T follicular helper cell (primary cell): ENCODE measurements around the gene WIPF1.
"Not testable (repeated sequence)": the region's sequence is repeated elsewhere in the genome, so short reads cannot be mapped to it uniquely, and the experiment has no call there.

Experiments
- DNase-seq: peaks from one replicate; pipeline ENCODE4 v3.0.0-alpha.2; 2020; ENCODE audit warnings: low read depth

WIPF1 gene

DNA sequence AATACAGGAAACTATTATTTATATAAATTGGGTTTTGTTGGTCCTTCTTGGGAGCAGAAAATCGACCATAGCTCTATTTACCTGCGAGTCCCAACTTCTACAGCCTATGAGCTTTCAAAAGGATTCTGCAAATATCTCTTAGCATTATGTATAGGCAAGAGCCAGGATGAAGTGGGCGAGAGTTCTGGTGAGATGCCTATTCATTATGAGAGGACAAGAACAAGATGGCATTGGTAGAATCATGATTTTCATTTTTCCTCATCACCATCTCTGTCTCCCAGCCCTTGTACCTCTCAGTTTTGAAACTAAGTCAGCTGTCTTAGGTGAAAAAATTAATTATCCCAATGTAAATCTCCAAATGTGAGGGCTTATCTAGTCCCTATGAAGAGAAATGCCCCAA, 25.0 kb downstream of the WIPF1 start:
- DNase-seq, result no peak

DNA sequence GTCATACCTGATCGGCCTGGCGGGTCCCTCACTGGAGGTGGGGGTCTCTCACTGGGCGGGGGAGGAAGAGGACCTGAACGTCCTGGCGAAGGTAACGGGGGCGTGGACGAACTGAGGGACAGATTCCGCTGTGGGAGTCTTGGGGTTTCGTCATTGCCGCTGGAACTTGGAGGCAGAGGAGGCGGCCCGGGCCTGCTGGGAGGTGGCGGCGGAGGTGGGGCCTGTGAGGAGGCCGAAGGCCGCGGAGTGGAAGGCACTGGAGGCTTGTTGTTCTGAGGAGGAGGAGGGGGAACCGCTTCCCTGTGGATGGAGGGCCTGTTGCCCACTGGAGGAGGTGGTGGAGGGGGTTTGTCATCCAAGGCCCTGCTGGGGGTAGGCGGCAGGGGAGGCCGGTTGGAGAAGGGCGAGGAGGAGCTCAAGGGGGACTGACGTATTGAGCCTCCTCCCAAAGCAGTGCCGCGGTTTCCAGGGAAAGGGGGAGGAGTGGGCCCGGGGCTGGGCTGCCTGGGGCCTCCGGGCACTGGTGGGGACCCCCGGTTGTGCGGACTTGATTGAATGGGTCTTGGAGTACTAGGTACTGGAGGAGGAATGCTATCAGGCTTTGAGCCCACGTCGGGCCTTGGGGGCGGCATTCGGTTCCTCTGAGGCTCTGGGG, 25.8 kb downstream of the WIPF1 start:
- no peak for DNase-seq

DNA sequence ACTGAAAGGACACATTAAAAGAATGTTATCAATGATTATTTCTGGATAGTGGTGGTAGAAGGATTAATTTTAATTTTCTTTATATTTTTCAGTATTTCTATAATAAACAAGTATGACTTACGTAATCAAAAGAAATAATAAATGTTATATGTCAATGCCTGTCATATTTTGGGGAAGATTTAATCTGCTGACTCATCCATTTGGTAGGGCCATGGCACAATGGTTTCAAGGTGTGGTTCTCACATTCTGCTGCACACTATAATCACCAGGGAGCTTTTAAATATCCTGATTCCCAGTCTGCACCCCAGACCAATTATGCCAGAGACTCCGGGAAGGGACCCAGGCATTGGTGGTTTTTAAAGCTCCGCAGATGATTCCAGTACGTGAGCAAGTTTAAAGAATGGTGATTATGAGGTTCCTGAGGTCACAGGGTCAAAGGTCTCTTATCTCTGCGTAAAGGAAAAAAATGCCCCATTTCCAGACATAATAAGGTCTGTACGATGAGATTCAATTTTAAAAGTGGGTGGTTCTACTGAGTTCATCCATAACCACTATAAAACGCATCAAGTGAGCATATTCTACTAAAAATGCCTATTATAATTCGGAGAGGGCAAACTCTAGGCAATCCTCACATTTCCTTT, 27.2 kb downstream of the WIPF1 start:
- no peak for DNase-seq

DNA sequence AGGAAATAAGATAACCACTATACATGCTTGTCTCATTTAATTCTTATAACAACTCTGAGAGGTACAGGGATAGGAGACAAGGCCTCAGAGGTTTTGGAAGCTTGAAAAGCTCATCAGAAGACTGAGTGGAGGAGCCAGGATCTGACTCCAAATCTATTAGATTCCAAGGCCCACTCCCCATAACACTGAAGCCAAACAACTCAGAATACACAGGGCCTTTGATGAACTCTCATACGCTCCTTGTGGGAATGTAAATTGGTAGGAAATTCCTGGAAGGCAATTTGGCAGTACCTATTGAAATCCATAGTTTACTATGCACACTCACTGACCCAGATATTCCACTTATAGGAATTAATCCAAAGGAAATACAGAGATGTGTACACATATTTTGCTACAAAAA, 27.9 kb downstream of the WIPF1 start:
- no peak for DNase-seq

DNA sequence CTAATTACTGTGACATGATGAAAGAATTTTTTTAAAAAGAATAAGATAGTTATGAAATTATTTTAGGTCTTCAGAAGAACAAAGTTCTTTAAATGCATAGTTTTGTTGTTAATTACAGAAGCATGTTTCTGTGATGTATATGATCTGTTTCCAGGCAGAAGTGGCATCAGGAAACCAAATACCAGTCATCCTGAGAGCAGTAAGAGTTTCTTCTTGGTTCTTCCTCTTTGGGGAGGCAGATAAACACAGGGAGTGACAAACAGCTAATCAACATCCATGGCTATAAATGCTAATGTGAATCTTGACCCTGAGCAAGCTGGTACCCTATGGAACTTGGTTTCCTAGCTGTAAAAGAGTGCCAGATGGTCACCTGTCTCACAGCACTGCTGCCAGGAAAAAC, 29.2 kb downstream of the WIPF1 start:
- DNase-seq, result no peak

DNA sequence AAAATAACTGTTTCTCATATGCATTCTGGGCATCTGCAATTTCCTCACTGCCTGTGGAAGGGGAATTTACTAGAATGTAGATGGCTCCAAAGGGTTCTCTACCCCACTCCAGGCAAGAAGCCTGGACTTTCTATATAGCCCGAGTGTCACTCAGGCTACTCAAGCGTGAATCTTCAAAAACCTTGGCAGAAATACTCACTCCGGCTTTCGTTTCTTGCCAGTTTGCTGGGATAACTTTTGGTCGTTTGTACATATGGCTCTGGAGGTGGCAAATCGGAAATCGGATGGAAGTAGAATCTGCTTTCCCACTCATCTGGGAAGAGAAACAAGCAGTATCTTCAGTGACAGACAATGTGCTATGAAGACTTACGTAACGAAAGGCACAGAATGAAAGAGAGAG, 30.7 kb downstream of the WIPF1 start:
- DNase-seq, result no peak

DNA sequence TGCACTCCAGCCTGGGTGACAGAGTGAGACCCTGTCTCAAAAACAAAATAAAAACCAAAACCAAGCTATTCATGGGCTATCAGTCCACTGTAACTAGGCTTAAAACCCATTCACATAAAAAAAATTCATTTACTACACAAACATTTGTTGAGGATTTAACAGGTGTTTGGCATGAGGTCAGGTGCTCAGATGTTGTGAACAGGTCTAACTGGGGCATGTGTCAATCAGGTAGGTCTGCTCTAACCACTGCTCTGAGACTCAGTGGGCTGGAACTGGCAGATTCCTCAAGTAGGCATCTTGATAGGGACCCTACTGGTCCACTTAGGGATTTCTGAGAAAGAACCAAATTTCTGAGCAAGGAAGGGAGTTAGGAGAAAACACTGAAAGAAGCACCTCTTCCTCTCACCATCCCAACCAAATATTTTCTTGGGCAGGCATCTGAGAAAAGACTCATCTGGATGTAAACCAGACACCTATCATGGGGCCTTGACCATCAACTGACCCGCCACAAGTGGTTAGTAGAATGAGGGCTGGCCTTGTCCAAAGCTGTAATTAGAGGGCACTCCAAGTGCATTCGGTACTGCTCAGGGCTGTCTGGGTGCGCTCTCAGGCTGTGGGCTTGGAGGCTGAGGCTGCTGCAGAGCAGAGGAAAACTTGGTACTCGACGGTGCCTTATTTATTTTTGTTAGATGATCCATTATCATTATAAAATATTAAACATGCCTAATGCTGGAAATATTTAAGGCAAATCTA, 33.9 kb downstream of the WIPF1 start:
- DNase-seq, result no peak

DNA sequence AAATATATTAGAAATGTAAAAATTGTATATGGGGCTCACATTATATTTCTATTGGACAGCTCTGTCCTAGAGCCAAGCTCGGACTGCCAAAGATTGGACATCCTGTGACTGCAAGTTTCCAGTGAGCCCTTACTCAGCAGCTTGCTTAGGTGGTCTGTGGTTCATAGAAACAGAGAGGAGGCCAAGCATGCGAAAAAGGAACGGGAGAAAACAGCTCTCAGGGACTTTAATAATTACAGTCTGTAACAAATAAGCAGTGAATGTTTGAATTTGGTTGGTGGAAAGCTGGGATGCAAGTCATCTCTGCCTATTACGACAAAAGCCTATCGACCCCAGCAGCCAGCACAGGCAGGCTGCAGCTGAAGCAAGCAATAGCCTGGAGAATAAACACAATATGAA, 35.6 kb downstream of the WIPF1 start:
- no peak for DNase-seq

DNA sequence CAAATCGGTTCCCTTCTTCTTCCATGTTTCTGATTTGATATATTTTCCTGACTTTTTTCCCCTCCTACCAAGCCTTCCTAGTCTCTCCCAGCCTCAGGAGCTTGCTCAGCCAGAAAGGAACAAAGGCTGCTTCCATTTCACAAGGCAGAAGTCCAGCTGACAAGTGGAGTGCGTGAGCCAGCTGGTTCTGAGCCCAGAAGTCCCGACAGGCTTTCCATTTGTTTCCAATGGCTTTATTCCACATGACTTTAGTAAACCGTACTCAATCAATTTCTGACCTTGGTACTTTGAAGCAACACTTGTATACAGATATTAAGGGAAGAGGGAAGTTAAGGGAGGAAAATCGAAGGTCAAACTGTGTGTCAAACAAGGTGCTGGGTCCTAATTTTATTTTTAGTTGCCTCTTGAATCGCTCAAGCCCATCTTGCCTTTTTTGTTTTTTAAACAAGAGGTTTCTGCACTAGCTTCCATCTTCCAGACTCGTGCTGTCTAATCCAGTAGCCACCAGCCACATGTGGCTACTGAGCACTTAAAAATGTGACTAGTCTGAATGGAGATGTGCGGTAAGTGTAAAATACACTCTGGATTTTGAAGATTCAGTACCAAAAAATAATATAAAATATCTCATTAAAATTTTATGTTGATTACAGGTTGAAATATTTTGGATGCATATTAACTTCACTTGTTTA, 36.2 kb downstream of the WIPF1 start:
- no peak for DNase-seq

DNA sequence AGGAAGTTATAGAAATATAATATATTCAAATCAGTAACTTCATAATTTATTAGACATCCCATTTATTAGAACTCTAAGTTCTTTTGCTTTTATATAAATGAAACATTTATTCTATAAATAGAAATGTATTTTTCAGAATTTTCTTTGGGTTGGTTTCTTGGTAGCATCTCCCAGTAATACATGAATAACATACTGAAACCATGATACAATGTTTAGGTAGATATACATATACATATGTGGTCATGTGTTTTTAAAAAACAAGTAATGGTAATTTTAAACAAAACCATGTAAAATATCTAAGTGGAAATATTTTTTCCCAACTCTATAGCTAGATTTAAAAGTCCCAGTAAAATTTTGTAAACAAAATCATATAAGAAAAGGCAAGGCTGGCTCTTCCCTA, 36.9 kb downstream of the WIPF1 start:
- no peak for DNase-seq

DNA sequence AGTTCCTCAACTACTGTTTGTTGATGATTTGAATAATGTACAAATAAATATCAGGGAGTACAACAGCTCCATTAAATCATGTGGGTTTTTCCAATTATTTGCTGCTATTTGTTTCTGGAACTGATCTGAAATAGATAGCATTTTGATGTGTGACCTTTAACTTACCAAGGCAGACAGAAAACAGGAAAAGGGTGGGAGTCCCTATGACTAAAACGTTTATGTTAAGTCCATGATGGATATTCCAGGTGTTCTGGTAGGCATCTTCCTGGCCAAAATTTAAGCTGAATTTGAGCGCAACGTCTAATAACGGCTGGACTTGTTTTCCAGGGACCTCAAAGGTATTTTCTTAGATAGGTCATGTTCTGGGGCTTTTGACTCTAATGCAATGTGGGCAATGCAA, 41.6 kb downstream of the WIPF1 start:
- DNase-seq, result no peak

DNA sequence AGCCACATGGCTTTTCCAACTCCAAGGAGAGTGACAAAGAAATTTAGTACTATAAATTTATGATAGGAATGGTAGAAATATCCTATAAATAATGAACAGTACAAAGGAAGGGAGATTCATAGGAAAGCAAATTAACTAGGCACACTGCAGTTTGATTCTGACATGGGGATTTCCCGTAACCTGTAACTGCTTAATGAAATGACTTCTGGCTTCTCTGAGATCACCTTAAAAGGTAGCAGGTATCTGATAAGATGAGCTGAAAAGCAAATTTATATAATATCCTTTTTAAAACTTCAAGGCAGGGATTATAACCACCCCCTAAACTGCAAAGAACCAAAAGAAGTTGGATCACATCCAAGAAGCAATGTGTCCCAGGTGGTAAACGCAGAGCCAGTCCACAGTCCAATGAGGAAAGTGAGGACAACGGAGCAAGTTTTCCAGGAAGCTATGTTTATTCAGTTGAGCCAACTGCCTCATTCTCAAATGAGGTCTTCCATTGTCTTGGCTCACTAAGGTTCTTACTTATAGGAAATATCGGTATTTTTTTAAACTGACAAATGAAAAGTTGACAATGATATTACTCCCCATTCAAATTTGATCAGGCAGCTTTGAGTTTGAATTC, 43.0 kb downstream of the WIPF1 start:
- no peak for DNase-seq

DNA sequence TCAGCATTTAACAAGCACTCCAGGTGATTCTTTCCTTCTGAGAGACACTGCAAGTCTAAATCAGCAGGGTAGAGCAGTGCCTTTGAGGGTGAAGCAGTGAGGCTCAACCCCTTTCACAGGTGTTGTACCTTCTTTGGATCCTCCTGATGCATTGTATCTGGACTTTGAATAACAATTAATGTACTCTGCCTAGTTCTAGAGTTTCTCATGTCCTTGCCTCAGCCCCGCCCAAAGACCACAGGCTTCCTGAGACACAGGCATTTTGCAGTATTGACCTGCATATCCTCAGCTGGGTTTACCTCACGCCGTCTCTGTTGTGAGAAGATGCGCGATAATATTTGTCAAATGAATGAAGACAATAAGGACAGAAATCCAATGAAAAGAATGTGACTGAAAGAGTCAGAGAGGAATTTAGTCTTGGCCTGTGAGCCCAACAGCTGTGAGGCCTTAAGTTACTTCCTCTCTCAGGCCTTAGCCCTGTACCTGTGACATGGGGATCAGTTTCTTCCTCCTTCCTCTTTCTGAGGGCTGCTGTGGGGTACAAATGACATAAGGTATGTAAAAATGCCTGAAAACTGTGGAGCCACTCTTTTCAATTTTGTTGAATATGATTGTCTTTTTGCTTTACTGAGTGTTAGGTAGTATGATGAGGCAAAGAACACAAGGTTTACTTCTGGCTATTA, 43.7 kb downstream of the WIPF1 start:
- DNase-seq, result no peak

DNA sequence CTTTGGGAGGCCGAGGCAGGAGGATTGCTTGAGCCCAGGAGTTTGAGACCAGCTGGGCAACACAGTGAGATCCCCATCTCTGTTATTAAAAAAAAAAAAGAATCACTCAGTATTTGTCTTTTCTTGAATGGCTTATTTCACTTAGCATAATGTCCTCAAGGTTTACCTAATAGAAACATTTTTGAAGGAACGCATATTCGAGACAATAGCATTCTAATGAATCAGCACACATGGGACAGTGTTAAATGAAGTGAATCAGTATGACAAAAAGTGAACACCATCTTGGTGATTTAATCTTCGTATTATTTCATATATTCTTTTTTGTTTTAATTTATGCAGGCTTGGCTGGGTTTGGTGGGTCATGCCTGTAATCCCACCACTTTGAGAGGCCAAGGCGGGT, 44.7 kb downstream of the WIPF1 start:
- DNase-seq, result no peak

DNA sequence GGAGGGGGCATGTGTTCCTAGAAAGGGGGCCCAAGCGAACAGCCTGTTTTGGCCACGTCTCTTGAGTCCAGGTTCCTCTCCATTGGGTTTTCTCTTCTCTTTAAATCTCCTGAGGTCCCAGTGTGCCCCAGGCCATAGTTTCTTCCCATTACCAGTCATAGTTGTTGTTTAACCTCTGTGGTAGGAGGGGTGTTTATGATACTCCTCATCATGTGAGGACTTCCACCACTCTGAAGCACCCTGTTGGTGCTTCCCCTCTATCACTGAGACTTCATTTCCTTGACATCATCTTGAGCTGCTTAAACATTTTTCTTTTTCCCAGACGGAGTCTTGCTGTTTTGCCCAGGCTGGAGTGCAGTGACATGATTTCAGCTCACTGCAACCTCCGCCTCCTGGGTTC, 45.9 kb downstream of the WIPF1 start:
- DNase-seq, result no peak

DNA sequence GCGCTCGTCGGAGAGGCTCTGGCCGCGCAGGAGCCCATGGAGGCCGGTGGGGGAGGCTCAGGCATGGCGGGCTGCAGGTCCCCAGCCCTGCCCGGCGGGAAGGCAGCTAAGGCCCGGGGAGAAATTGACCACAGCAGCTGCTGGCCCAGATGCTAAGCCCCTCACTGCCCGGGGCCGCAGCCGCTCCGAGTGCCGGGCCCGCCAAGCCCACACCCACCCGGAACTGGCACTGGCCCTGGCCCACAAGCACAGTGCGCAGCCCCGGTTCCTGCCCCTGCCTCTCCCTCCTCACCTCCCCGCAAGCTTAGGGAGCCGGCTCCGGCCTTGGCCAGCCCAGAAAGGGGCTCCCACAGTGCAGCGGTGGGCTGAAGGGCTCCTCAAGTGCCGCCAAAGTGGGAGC, 49.0 kb downstream of the WIPF1 start:
- DNase-seq, result not testable (repeated sequence)

DNA sequence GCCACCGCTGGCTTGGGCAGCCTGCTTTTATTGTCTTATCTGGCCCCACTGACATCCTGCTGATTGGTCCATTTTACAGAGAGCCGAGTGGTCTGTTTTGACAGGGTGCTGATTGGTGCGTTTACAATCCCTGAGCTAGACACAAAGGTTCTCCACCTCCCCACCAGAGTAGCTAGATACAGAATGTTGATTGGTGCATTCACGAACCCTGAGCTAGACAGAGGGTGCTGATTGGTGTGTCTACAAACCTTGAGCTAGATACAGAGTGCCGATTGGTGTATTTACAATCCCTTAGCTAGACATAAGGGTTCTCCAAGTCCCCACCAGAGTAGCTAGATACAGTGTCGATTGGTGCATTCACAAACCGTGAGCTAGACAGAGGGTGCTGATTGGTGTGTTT, 49.6 kb downstream of the WIPF1 start:
- not testable (repeated sequence) for DNase-seq

DNA sequence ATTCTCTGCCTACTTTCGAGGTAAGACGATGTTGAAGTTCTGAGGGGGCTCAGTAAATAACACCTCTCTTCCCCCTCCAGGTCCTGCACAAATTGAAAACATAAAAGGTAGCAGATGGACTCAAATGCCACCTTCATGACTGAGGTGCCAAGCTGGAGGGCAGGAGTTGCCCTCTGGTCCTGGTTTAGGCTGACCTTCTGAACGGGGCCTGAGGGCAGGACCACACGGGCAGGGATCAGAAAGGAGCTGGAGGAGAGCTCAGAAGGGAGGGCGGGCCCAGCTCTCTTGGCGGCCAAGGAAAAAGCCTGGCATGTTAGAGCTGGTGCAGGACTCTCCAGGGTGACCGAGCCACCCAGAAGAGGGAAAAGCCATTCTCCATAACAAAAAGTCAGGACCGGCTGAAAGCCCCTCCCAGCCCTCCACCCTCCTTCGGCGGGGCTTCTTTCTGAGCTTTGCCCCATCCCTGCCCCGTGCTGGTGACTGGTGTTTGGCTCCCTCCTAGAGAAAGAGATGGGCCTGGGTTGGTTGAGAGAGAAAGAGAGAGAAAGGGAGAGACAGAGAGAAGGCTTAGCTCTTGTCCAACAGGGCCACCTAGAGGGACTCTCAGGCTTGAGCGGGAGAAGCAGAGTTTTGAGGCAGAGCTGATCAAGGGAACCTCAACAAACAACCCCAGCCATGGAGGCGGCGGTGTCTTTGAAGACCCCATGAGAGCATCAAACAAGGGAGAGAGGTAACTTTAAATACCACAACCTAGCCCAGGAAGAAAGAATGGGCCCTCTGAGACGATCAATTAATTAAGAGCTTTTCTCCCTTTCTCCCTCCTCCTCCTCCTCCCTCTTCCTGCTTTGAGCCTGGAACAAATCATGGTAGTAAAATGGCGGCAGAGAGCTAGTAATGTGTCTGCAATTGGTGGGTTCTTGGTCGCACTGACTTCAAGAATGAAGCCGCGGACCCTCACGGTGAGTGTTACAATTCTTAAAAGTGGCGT, 50.8 kb downstream of the WIPF1 start:
- peak; percentile 13 for DNase-seq

DNA sequence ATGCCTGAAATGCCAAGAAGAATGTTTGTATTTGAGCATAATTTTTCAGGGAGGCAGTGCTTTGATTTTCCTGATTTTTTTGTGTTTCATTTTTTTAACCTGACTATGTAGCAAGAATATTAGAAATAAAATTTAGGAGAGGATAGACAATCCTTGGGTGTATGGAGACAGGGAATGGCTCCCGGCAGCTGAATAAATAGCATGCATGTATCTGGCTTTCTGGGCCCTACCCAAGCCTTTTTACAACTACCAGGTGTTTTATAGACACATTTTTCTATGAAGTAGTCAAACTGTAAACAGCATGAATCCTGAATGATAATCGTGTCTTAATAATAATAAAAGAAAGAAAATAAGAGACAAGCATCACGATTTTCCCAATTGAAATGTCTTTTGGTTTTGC, 52.4 kb downstream of the WIPF1 start:
- DNase-seq, result no peak

DNA sequence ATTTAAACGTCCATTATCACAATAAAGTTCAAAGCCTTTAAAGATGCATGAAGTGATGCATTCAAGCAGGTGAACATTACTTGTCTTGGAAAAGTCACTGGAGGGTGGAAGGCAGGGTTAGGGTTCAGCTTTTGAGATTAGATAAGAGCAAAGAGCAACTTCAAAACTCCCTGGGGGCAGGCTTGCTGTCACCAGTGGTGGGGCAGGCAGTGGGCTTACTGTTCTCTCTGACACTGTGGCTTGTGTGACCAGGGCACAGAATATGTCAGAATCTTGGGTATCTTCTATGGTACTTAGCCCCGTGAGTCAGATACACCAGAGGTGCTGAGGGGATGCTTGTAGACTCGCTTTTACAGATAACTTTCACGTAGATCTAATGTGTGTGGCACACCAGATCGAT, 52.8 kb downstream of the WIPF1 start:
- no peak for DNase-seq

DNA sequence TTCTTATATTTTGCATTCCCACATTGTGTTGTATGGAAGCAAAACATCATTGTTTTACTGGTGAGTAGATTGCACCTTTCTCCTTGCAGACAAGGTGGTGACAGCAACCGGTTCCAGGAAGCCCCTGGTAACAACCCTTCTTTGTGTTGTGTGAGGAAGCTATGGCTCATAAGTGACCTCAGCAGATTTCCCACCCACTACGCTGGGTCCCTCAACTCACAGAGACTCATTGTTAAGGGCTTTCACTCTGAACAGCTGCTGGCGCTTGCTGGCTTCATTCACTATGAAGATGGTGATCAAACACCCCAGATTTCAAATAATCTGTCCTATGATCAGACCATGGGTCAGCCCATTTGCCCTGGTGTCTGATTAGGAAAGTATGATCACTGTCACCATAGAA, 53.4 kb downstream of the WIPF1 start:
- no peak for DNase-seq
